GM18951 (cell line): ENCODE results near the gene CRY2.

Source experiments
- POLR2A ChIP-seq: IDR thresholded peaks from 4 replicates; pipeline ENCODE4 v1.6.1; 2011; ENCODE audit warnings: mild to moderate bottlenecking; ENCODE audit not compliant: insufficient read length, insufficient read depth; ENCODE audit errors: extremely low read depth
- in situ Hi-C: fragments of 300-500 bp; cut with MboI; formaldehyde crosslinking; loops from one replicate; pipeline ENCODE4 v1.12.0; 2022; ENCODE audit warnings: low sequenced_read_pairs, mixed read lengths, inconsistent platforms; ENCODE audit not compliant: unreplicated experiment

CRY2 gene

DNA sequence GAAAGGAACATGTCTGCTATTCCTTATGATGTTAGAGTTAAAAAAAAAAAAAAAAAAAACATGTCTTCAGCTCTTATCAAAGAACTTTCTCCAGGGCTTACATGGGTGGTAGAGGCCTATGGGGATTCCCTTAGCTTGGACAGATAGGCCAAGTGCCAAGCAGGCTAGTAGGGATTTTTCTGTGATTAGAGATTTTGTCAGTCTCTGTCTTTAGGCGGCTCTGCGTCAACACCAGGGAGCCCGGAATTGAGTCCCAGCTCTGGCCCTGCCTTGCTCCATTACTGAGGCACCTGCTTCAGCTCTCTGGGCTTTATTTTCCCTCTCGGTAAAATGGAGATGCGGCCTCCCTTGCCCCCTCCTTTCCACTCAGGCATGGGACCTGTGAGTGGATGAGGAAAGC lies 13.1 kb downstream of the CRY2 start:
- no peak for TF ChIP-seq POLR2A
- in situ Hi-C loops, result no loop called here

DNA sequence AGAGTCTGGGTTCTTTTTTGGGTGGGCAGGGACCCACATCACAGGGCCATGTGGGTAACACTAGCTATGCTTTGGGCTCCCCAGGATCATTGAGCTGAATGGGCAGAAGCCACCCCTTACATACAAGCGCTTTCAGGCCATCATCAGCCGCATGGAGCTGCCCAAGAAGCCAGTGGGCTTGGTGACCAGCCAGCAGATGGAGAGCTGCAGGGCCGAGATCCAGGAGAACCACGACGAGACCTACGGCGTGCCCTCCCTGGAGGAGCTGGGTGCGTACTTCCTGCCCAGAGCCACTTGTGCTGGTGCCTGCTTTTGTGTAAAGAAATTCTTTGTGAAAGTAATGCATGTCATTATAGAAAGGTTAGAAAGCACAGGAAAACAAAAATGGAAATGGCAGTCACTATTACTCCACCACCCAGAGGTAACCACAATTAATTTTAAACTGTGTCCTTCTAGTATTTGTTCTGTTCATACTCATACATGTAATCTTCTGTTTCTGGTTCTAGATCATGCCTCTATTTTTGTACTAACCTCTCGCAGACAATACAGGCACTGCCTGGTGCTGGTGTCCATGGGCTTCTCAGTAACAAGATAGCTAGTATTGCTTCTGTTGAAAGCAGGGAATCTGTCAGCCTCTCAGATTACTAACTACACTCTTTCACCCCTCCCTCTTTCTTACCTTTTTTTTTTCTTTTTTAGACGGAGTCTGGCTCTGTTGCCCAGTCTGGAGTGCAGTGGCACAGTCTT lies 13.7 kb downstream of the CRY2 start:
- no peak for TF ChIP-seq POLR2A
- in situ Hi-C loops, result no loop called here

DNA sequence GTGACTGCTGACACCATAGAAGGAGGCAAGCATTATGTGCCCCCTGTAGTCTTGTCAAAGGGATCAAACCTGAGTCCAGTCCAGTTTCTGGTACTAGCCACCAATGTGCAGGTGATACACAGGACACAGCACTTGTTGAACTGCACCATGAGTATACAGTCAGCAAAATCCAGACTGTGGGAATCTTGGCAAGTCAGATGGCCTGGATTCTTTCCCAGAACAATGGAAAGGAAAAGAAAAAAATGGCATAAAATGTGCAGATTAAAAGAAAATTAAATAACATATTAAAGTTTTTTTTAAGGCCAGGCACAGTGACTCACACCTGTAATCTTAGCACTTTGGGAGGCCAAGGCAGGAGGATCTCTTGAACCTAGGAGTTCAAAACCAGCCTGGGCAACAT lies 16.8 kb downstream of the CRY2 start:
- in situ Hi-C loops, result no loop called here
- no peak for TF ChIP-seq POLR2A

GRCh38 chr11:45869551-45869950 lies 22.3 kb downstream of the CRY2 start:
- TF ChIP-seq POLR2A, result no peak
- in situ Hi-C loops, result no loop called here

- in situ Hi-C loops, result no loop called here
- TF ChIP-seq POLR2A, result no peak
Measured at GRCh38 chr11:45870706-45871105, 23.4 kb downstream of the CRY2 start.

- in situ Hi-C loops, result no loop called here
- TF ChIP-seq POLR2A, result no peak
Measured at GRCh38 chr11:45871638-45872037, 24.4 kb downstream of the CRY2 start.

DNA sequence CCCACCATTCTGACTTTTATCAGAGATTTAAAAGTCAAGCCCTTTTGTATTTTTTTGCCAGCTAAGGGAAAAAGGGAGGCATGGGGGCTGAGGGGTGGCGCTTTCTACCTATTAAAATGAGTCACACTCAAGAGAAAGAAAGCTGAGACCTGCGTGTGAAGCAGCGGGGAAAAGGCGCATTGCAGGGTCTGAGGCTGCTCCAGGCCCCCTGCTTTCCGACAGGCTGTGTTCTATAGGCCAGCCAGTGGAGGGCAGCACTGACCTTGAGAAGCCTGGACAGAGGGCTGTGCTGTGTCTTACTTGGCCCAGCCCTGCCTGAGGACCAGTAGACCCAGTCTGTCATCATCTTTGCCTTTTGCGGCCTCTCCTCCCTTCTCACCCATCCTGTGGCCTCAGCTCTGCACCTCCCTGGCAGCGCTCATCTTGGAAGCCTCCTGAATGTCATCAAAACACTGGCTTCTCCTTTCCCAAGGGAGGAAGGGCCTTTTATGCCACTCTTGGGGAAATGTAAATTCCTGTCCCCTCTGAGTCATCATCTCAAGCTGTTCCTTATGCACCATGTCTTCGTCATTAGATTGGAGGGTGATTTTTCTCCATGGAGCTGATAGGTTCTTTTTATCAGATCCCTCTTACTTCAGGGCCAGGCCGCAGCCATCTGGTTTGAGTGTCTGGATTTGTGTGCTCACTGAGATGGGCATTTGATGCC lies 25.5 kb downstream of the CRY2 start:
- in situ Hi-C loops, result no loop called here

GRCh38 chr11:45876401-45876800 lies 29.1 kb downstream of the CRY2 start:
- TF ChIP-seq POLR2A, result no peak
- in situ Hi-C loops, result no loop called here

More for the DNA sequence above, 25.5 kb downstream of the CRY2 start:
- no peak for TF ChIP-seq POLR2A

GRCh38 chr11:45877221-45877620 lies 29.9 kb downstream of the CRY2 start:
- TF ChIP-seq POLR2A, result no peak
- in situ Hi-C loops, result no loop called here

GRCh38 chr11:45877845-45878244 lies 30.6 kb downstream of the CRY2 start:
- in situ Hi-C loops, result no loop called here
- no peak for TF ChIP-seq POLR2A

DNA sequence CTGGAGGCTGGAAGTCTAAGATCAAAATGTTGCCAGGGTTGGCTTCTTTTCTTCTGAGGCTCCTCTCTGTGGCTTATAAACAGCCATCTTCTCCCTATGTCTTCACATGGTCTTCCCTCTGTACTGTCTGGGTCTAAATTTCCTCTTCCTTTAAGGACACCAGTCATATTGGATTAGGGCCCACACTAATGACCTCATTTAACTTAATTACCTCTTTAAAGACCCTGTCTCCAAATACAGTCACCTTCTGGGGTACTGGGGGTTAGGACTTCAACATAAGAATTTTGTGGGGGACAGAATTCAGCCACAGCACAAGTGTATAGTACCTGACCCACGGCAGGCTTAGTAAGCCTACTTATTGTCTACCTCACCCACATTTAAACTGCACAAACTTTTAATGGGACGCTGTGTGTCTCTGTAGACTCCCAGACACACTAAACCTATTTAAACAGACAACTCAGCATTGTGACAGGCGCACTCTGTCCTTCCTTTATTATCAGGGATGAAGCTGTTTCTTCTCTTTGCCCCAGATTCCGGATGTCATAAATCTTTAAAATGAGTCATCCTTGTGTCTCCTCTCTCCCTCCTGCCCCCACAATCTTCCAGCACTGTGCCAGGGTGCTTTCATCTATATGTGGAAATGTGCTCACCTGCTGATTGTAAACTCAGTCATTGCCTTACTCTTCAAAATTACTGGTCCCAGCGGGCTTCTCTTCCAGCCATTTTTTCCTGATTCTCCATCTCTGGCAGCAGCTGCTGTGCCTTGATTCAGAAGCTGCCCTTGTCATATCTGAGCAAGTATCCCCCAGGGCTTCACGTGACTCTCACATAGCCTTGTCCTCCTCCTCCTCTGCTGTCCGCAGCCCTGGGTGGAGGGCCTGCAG lies 32.8 kb downstream of the CRY2 start:
- no peak for TF ChIP-seq POLR2A
- in situ Hi-C loops, result no loop called here

GRCh38 chr11:45880772-45881570 lies 33.7 kb downstream of the CRY2 start:
- no peak for TF ChIP-seq POLR2A
- in situ Hi-C loops, result no loop called here
